ENCODE data around the gene DLGAP4. TPM values are rescaled to one million over a fixed set of nuclear protein-coding genes. Genes with fewer than 3 reads are reported as not detected.

The DLGAP4 gene
- total and polyA plus RNA-seq, 2 of the 8 experiments (the other 6 are each of a cell fraction or from before 2014, with no cell fraction given), result 41.2 to 57.2 TPM

GRCh38 chr20:36525620-36526365 is 219.7 kb downstream of the DLGAP4 start (continued):
- no peak for TF ChIP-seq RBBP5 (IDR thresholded peaks at IDR 0.05; ENCODE audit: borderline replicate concordance, low read depth, low read length)

Data from H1 (cell line).